HEK293T (cell line): Measurements from ENCODE around the gene ALK.

ENCODE experiments used
- BHLHE40 ChIP-seq: fragments of 450-650 bp; IDR thresholded peaks from 2 replicates; pipeline ENCODE4 v1.6.1; 2016; ENCODE audit warnings: mild to moderate bottlenecking, moderate library complexity, borderline replicate concordance
- ELF4 ChIP-seq: fragments of 450-650 bp; IDR thresholded peaks from 2 replicates; pipeline ENCODE4 v1.6.1; 2017; ENCODE audit warnings: antibody characterized with exemption
- FOXM1 ChIP-seq: fragments of 450-650 bp; IDR thresholded peaks from 2 replicates; pipeline ENCODE4 v1.6.1; 2017; ENCODE audit warnings: mild to moderate bottlenecking, borderline replicate concordance
- HDGF ChIP-seq: fragments of 450-650 bp; IDR thresholded peaks from 2 replicates; pipeline ENCODE4 v1.6.1; 2017; ENCODE audit warnings: antibody characterized with exemption, borderline replicate concordance
- NFRKB ChIP-seq: fragments of 450-650 bp; IDR thresholded peaks from 2 replicates; pipeline ENCODE4 v1.6.1; 2016; ENCODE audit warnings: mild to moderate bottlenecking, moderate library complexity
- SP1 ChIP-seq: fragments of 450-650 bp; IDR thresholded peaks from 2 replicates; pipeline ENCODE4 v1.6.1; 2017
- TARDBP ChIP-seq: fragments of 450-650 bp; IDR thresholded peaks from 2 replicates; pipeline ENCODE4 v1.6.1; 2016

- TF ChIP-seq NFRKB, result no peak
- no peak for TF ChIP-seq ELF4
- TF ChIP-seq SP1, result no peak
- TF ChIP-seq BHLHE40, result no peak
- TF ChIP-seq HDGF, result no peak
- TF ChIP-seq FOXM1, result no peak
- TF ChIP-seq TARDBP, result no peak
Measured at GRCh38 chr2:29400930-29401653, 520.3 kb downstream of the ALK start.
